ENCODE measurements around the gene ENOX2.

GRCh38 chrX:130669233-130669632 lies 233.8 kb downstream of the ENOX2 start:
- TF ChIP-seq CTCF (IDR thresholded peaks at IDR 0.05) (no peak), EP300 (IDR thresholded peaks at IDR 0.05; ENCODE audit: low read depth) (no peak), POLR2A (IDR thresholded peaks at IDR 0.05) (no peak)
